ENCODE results near the gene GPC3. TPM values are rescaled to one million over a fixed set of nuclear protein-coding genes. Genes with fewer than 3 reads are reported as not detected.
"Not testable (repeated sequence)": the region's sequence is repeated elsewhere in the genome, so short reads cannot be mapped to it uniquely, and the experiment has no call there.

Gene GPC3
- total and polyA plus RNA-seq, 5 donors from 2014 or later, result 0.34 to 0.93 (median 0.44) TPM; not detected in 2

- no peaks in the 10 kb centered on the region for H3K27me3 Mint-ChIP-seq
- ATAC-seq (ENCODE audit: low read depth in 2 of 2) (no peak), DNase-seq (no peak)
- no peaks in the 10 kb centered on the region for H3K4me1 ChIP-seq (ENCODE audit: control insufficient read depth, insufficient read depth, low read length, poor library complexity, severe bottlenecking)
- peaks cover 0 to 1% (median 0%) of the 10 kb centered on the region in 7 donors for H3K9me3 Mint-ChIP-seq
- no peak overlapping the region for H3K4me3 ChIP-seq (ENCODE audit: low read depth, low read length)
- no peak overlapping the region for H3K27ac Mint-ChIP-seq
- H3K27me3 ChIP-seq (ENCODE audit: control insufficient read depth, insufficient read depth, low read length), result no peaks in the 10 kb centered on the region
- H3K9me3 ChIP-seq (ENCODE audit: control insufficient read depth in 2 of 2, low read length in 2 of 2), result no peaks in the 10 kb centered on the region
- no peaks in the 10 kb centered on the region for H3K36me3 Mint-ChIP-seq
- no peak overlapping the region for H3K4me3 Mint-ChIP-seq
- H3K4me1 Mint-ChIP-seq, result no peaks in the 10 kb centered on the region
- H3K36me3 ChIP-seq (ENCODE audit: control insufficient read depth, insufficient read depth, low read length), result no peaks in the 10 kb centered on the region
- H3K27ac ChIP-seq (ENCODE audit: insufficient read depth, low read length, poor library complexity, severe bottlenecking), result no peak overlapping the region
These were observed 452.1 kb downstream of the GPC3 start for GRCh38 chrX:133533249-133533648.

GRCh38 chrX:133530960-133531359 lies 454.4 kb downstream of the GPC3 start:
- H3K4me3 Mint-ChIP-seq, result no peak overlapping the region
- H3K4me1 Mint-ChIP-seq, result no peaks in the 10 kb centered on the region
- no peak overlapping the region for H3K27ac Mint-ChIP-seq
- Histone ChIP-seq H3K27me3 (ENCODE audit: control insufficient read depth, insufficient read depth, low read length) (no peaks in the 10 kb centered on the region), H3K36me3 (ENCODE audit: control insufficient read depth, insufficient read depth, low read length) (no peaks in the 10 kb centered on the region), H3K9me3 (ENCODE audit: control insufficient read depth in 2 of 2, low read length in 2 of 2) (no peaks in the 10 kb centered on the region), H3K27ac (ENCODE audit: insufficient read depth, low read length, poor library complexity, severe bottlenecking) (no peak overlapping the region), H3K4me3 (ENCODE audit: low read depth, low read length) (no peak overlapping the region), H3K4me1 (ENCODE audit: control insufficient read depth, insufficient read depth, low read length, poor library complexity, severe bottlenecking) (no peaks in the 10 kb centered on the region)
- DNase-seq (no peak), ATAC-seq (ENCODE audit: low read depth in 2 of 2) (no peak)
- peaks cover 0 to 1% (median 0%) of the 10 kb centered on the region in 7 donors for H3K9me3 Mint-ChIP-seq
- no peaks in the 10 kb centered on the region for H3K27me3 Mint-ChIP-seq
- no peaks in the 10 kb centered on the region for H3K36me3 Mint-ChIP-seq

GRCh38 chrX:133529578-133529977 lies 455.8 kb downstream of the GPC3 start:
- H3K27ac ChIP-seq (ENCODE audit: insufficient read depth, low read length, poor library complexity, severe bottlenecking), result no peak overlapping the region
- no peaks in the 10 kb centered on the region for H3K9me3 Mint-ChIP-seq

GRCh38 chrX:133527825-133528224 lies 457.6 kb downstream of the GPC3 start:
- no peak overlapping the region for H3K27ac ChIP-seq (ENCODE audit: insufficient read depth, low read length, poor library complexity, severe bottlenecking)
- no peak overlapping the region for H3K27ac Mint-ChIP-seq
- no peak overlapping the region for H3K4me3 ChIP-seq (ENCODE audit: low read depth, low read length)
- no peak overlapping the region for H3K4me3 Mint-ChIP-seq
- no peaks in the 10 kb centered on the region for H3K9me3 ChIP-seq (ENCODE audit: control insufficient read depth in 2 of 2, low read length in 2 of 2)
- no peaks in the 10 kb centered on the region for H3K4me1 Mint-ChIP-seq
- no peaks in the 10 kb centered on the region for H3K4me1 ChIP-seq (ENCODE audit: control insufficient read depth, insufficient read depth, low read length, poor library complexity, severe bottlenecking)
- ATAC-seq (ENCODE audit: low read depth in 2 of 2) (no peak), DNase-seq (no peak)
- H3K36me3 Mint-ChIP-seq, result no peaks in the 10 kb centered on the region
- no peaks in the 10 kb centered on the region for H3K36me3 ChIP-seq (ENCODE audit: control insufficient read depth, insufficient read depth, low read length)
- no peaks in the 10 kb centered on the region for H3K9me3 Mint-ChIP-seq
- H3K27me3 ChIP-seq (ENCODE audit: control insufficient read depth, insufficient read depth, low read length), result no peaks in the 10 kb centered on the region
- H3K27me3 Mint-ChIP-seq, result no peaks in the 10 kb centered on the region

More at GRCh38 chrX:133529578-133529977, 455.8 kb downstream of the GPC3 start:
- no peaks in the 10 kb centered on the region for H3K36me3 Mint-ChIP-seq
- no peaks in the 10 kb centered on the region for H3K27me3 ChIP-seq (ENCODE audit: control insufficient read depth, insufficient read depth, low read length)
- H3K4me3 Mint-ChIP-seq, result no peak overlapping the region
- no peak overlapping the region for H3K27ac Mint-ChIP-seq
- H3K27me3 Mint-ChIP-seq, result no peaks in the 10 kb centered on the region
- H3K4me1 ChIP-seq (ENCODE audit: control insufficient read depth, insufficient read depth, low read length, poor library complexity, severe bottlenecking), result no peaks in the 10 kb centered on the region
- DNase-seq (no peak), ATAC-seq (ENCODE audit: low read depth in 2 of 2) (no peak)
- H3K4me3 ChIP-seq (ENCODE audit: low read depth, low read length), result no peak overlapping the region
- H3K4me1 Mint-ChIP-seq, result no peaks in the 10 kb centered on the region
- H3K9me3 ChIP-seq (ENCODE audit: control insufficient read depth in 2 of 2, low read length in 2 of 2), result no peaks in the 10 kb centered on the region
- no peaks in the 10 kb centered on the region for H3K36me3 ChIP-seq (ENCODE audit: control insufficient read depth, insufficient read depth, low read length)

- no peaks in the 10 kb centered on the region for H3K36me3 Mint-ChIP-seq
- no peaks in the 10 kb centered on the region for H3K4me1 Mint-ChIP-seq
- no peaks in the 10 kb centered on the region for H3K9me3 ChIP-seq (ENCODE audit: control insufficient read depth in 2 of 2, low read length in 2 of 2)
- H3K4me3 Mint-ChIP-seq, result no peak overlapping the region
- H3K27me3 Mint-ChIP-seq, result no peaks in the 10 kb centered on the region
- no peak overlapping the region for H3K27ac ChIP-seq (ENCODE audit: insufficient read depth, low read length, poor library complexity, severe bottlenecking)
- DNase-seq, result no peak
- H3K9me3 Mint-ChIP-seq, result no peaks in the 10 kb centered on the region
- no peak overlapping the region for H3K27ac Mint-ChIP-seq
- H3K4me3 ChIP-seq (ENCODE audit: low read depth, low read length), result no peak overlapping the region
- no peak for ATAC-seq (ENCODE audit: low read depth in 2 of 2)
- H3K4me1 ChIP-seq (ENCODE audit: control insufficient read depth, insufficient read depth, low read length, poor library complexity, severe bottlenecking), result no peaks in the 10 kb centered on the region
- no peaks in the 10 kb centered on the region for H3K27me3 ChIP-seq (ENCODE audit: control insufficient read depth, insufficient read depth, low read length)
- no peaks in the 10 kb centered on the region for H3K36me3 ChIP-seq (ENCODE audit: control insufficient read depth, insufficient read depth, low read length)
These were observed 458.0 kb downstream of the GPC3 start for GRCh38 chrX:133527415-133527814.

- not testable (repeated sequence) for H3K27ac Mint-ChIP-seq; H3K36me3 ChIP-seq (ENCODE audit: control insufficient read depth, insufficient read depth, low read length); H3K36me3 Mint-ChIP-seq; H3K27ac ChIP-seq (ENCODE audit: insufficient read depth, low read length, poor library complexity, severe bottlenecking); H3K27me3 Mint-ChIP-seq; H3K4me1 ChIP-seq (ENCODE audit: control insufficient read depth, insufficient read depth, low read length, poor library complexity, severe bottlenecking); DNase-seq; H3K9me3 Mint-ChIP-seq; H3K4me1 Mint-ChIP-seq; H3K27me3 ChIP-seq (ENCODE audit: control insufficient read depth, insufficient read depth, low read length); H3K4me3 Mint-ChIP-seq; H3K4me3 ChIP-seq (ENCODE audit: low read depth, low read length); ATAC-seq (ENCODE audit: low read depth in 2 of 2); H3K9me3 ChIP-seq (ENCODE audit: control insufficient read depth in 2 of 2, low read length in 2 of 2)
These were observed 458.6 kb downstream of the GPC3 start for GRCh38 chrX:133526773-133527172.

GRCh38 chrX:133523526-133523925 lies 461.9 kb downstream of the GPC3 start:
- Histone ChIP-seq H3K9me3 (ENCODE audit: control insufficient read depth in 2 of 2, low read length in 2 of 2) (no peaks in the 10 kb centered on the region), H3K27ac (ENCODE audit: insufficient read depth, low read length, poor library complexity, severe bottlenecking) (no peak overlapping the region), H3K4me3 (ENCODE audit: low read depth, low read length) (no peak overlapping the region), H3K27me3 (ENCODE audit: control insufficient read depth, insufficient read depth, low read length) (no peaks in the 10 kb centered on the region), H3K4me1 (ENCODE audit: control insufficient read depth, insufficient read depth, low read length, poor library complexity, severe bottlenecking) (no peaks in the 10 kb centered on the region), H3K36me3 (ENCODE audit: control insufficient read depth, insufficient read depth, low read length) (no peaks in the 10 kb centered on the region)
- H3K4me1 Mint-ChIP-seq, result no peaks in the 10 kb centered on the region
- H3K36me3 Mint-ChIP-seq, result no peaks in the 10 kb centered on the region
- no peaks in the 10 kb centered on the region for H3K27me3 Mint-ChIP-seq
- no peak overlapping the region for H3K27ac Mint-ChIP-seq
- ATAC-seq (ENCODE audit: low read depth in 2 of 2), result no peak
- no peak overlapping the region for H3K4me3 Mint-ChIP-seq
- H3K9me3 Mint-ChIP-seq, result no peaks in the 10 kb centered on the region
- no peak for DNase-seq

- Mint-ChIP-seq H3K4me1 (no peaks in the 10 kb centered on the region), H3K27me3 (no peaks in the 10 kb centered on the region), H3K27ac (no peak overlapping the region), H3K9me3 (no peaks in the 10 kb centered on the region), H3K4me3 (no peak overlapping the region), H3K36me3 (no peaks in the 10 kb centered on the region)
- Histone ChIP-seq H3K4me1 (ENCODE audit: control insufficient read depth, insufficient read depth, low read length, poor library complexity, severe bottlenecking) (no peaks in the 10 kb centered on the region), H3K27ac (ENCODE audit: insufficient read depth, low read length, poor library complexity, severe bottlenecking) (no peak overlapping the region), H3K9me3 (ENCODE audit: control insufficient read depth in 2 of 2, low read length in 2 of 2) (no peaks in the 10 kb centered on the region), H3K4me3 (ENCODE audit: low read depth, low read length) (no peak overlapping the region), H3K27me3 (ENCODE audit: control insufficient read depth, insufficient read depth, low read length) (no peaks in the 10 kb centered on the region), H3K36me3 (ENCODE audit: control insufficient read depth, insufficient read depth, low read length) (no peaks in the 10 kb centered on the region)
- DNase-seq (no peak), ATAC-seq (ENCODE audit: low read depth in 2 of 2) (no peak)
These were observed 462.3 kb downstream of the GPC3 start for GRCh38 chrX:133523081-133523487.
